Parathyroid adenoma (tissue), 2 donors: ENCODE data around the gene THNSL1.
"Not testable (repeated sequence)": the region's sequence is repeated elsewhere in the genome, so short reads cannot be mapped to it uniquely, and the experiment has no call there.

ENCODE experiments used
- H2AFZ ChIP-seq: fragments of 300-600 bp; sonication (generic); one replicate; pipeline ENCODE4 v1.7.0; 2017; ENCODE audit warnings: antibody characterized with exemption, mild to moderate bottlenecking
- H3K27ac ChIP-seq: fragments of 300-600 bp; sonication (generic); one replicate; pipeline ENCODE4 v1.7.0; 2017
- H3K27me3 ChIP-seq: fragments of 300-600 bp; sonication (generic); one replicate; pipeline ENCODE4 v1.7.0; 2017; ENCODE audit warnings: low read length; ENCODE audit not compliant: control insufficient read depth, insufficient read depth
- H3K36me3 ChIP-seq: fragments of 300-600 bp; sonication (generic); one replicate; pipeline ENCODE4 v1.7.0; 2017; ENCODE audit warnings: low read length; ENCODE audit not compliant: control insufficient read depth, insufficient read depth
- H3K4me1 ChIP-seq: fragments of 300-600 bp; sonication (generic); one replicate; pipeline ENCODE4 v1.7.0; 2017; ENCODE audit warnings: control low read depth
- H3K4me2 ChIP-seq: fragments of 300-600 bp; sonication (generic); one replicate; pipeline ENCODE4 v1.7.0; 2017; ENCODE audit warnings: low read length
- H3K4me3 ChIP-seq: fragments of 300-600 bp; sonication (generic); one replicate; pipeline ENCODE4 v1.7.0; 2017; ENCODE audit warnings: low read depth, low read length
- H3K79me2 ChIP-seq: fragments of 300-600 bp; sonication (generic); one replicate; pipeline ENCODE4 v1.7.0; 2017; ENCODE audit warnings: control low read depth
- H3K9ac ChIP-seq: fragments of 300-600 bp; sonication (generic); one replicate; pipeline ENCODE4 v1.7.0; 2017; ENCODE audit warnings: mild to moderate bottlenecking
- H3K9me3 ChIP-seq: fragments of 300-600 bp; sonication (generic); one replicate; pipeline ENCODE4 v1.7.0; 2017; ENCODE audit warnings: low read length; ENCODE audit not compliant: control insufficient read depth
- TF ChIP-seq, protein P1 (sequence below): fragments of 300-600 bp; sonication (generic); IDR thresholded peaks from one replicate; pipeline ENCODE4 v1.7.0; 2017; ENCODE audit warnings: antibody characterized with exemption, mild to moderate bottlenecking
- donor health status: primary hyperparathyroidism.

Gene THNSL1, protein sequence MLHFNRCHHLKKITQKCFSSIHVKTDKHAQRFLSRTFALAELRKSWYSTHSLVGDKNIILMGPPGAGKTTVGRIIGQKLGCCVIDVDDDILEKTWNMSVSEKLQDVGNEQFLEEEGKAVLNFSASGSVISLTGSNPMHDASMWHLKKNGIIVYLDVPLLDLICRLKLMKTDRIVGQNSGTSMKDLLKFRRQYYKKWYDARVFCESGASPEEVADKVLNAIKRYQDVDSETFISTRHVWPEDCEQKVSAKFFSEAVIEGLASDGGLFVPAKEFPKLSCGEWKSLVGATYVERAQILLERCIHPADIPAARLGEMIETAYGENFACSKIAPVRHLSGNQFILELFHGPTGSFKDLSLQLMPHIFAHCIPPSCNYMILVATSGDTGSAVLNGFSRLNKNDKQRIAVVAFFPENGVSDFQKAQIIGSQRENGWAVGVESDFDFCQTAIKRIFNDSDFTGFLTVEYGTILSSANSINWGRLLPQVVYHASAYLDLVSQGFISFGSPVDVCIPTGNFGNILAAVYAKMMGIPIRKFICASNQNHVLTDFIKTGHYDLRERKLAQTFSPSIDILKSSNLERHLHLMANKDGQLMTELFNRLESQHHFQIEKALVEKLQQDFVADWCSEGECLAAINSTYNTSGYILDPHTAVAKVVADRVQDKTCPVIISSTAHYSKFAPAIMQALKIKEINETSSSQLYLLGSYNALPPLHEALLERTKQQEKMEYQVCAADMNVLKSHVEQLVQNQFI

DNA sequence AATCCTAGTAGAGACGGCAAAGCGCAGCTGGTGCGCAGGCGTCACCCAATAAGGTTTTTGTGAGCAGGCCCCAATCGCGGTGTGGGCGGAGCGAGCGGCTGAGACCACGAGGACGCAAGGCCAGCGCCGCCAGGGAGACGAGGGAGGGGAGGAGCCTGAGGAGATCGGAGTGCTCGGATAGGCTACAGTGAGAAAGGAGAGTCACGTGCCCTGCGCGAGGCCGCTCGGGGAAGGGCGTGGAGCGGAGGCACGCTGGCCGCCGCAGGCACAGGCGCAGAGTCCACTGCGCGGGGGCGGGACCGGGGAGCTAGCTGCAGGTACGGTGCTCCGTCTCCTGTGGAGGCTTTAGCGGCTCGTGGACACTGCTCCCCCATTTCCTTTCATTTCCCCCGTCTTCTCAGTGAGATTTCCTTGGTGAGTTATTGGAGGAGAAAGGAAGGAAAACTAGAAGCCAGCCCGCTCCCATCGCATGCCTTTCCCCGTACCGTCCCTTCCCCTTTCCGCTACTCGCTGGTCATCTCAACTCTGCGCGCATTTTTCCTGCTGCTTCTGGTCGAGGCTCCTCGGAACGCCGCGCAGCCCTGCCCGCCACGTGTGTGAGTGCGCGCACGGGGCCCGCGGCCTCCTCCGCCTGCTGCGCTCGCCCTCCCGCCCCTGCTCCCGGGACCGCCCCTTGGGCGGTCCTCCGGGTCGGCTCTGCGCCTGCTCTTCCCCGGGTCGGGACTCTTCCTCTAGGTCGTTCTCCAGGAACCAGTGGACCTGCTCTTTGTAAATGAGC lies at the start of gene THNSL1:
TSS of gene THNSL1 (plus strand) at position 237 of the 778 bp plus-strand sequence. CDS start 6,612 bp downstream, outside the sequence.
- H3K9me3 ChIP-seq = no peaks in the 10 kb centered on the region
- peak within 1 kb of the TSS; percentile 98 for H3K4me2 ChIP-seq
- no peaks in the 10 kb centered on the region for H3K36me3 ChIP-seq
- TF ChIP-seq, protein P1, sequence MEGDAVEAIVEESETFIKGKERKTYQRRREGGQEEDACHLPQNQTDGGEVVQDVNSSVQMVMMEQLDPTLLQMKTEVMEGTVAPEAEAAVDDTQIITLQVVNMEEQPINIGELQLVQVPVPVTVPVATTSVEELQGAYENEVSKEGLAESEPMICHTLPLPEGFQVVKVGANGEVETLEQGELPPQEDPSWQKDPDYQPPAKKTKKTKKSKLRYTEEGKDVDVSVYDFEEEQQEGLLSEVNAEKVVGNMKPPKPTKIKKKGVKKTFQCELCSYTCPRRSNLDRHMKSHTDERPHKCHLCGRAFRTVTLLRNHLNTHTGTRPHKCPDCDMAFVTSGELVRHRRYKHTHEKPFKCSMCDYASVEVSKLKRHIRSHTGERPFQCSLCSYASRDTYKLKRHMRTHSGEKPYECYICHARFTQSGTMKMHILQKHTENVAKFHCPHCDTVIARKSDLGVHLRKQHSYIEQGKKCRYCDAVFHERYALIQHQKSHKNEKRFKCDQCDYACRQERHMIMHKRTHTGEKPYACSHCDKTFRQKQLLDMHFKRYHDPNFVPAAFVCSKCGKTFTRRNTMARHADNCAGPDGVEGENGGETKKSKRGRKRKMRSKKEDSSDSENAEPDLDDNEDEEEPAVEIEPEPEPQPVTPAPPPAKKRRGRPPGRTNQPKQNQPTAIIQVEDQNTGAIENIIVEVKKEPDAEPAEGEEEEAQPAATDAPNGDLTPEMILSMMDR = no peak
- peak within 1 kb of the TSS; percentile 70 for H2AFZ ChIP-seq
- H3K9ac ChIP-seq = peak within 1 kb of the TSS; percentile 70
- H3K4me3 ChIP-seq = peak within 1 kb of the TSS; percentile 60
- peaks cover 8% of the 10 kb centered on the region for H3K4me1 ChIP-seq
- H3K27me3 ChIP-seq = no peaks in the 10 kb centered on the region
- H3K79me2 ChIP-seq = no peaks in the 10 kb centered on the region
- peak within 1 kb of the TSS; percentile 86 for H3K27ac ChIP-seq

DNA sequence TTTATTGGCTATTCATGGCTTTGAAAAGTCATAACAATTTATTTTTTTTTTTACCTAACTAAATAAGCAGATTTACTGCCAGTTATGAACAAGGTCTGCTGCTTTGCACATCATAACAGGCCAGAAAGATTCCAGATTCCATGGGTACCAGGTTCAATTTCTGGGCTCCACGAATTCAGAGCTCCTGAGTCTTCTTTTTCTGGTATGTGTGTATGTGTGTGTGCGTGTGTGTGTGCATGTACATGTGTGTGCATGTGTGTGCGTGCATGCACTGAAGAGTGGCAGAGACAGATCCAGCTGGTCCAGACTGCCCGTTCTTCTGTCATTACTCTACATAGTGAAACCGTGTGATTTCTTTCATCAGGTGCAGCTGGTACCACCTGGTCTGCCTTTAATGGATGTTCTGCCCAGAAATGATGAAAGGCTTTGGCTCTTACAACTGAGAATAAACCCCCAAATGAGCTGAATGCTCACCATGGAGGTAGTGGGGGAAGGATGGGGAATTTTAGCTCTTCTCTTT lies 49.4 kb upstream of the THNSL1 start:
- Histone ChIP-seq H3K9me3 (no peaks in the 10 kb centered on the region), H3K9ac (no peak overlapping the region), H3K4me1 (no peaks in the 10 kb centered on the region), H3K36me3 (no peaks in the 10 kb centered on the region), H3K27me3 (no peaks in the 10 kb centered on the region), H3K27ac (no peak overlapping the region), H2AFZ (no peak overlapping the region), H3K4me2 (no peak overlapping the region), H3K4me3 (no peak overlapping the region), H3K79me2 (no peaks in the 10 kb centered on the region)
- TF ChIP-seq, protein P1 = no peak

DNA sequence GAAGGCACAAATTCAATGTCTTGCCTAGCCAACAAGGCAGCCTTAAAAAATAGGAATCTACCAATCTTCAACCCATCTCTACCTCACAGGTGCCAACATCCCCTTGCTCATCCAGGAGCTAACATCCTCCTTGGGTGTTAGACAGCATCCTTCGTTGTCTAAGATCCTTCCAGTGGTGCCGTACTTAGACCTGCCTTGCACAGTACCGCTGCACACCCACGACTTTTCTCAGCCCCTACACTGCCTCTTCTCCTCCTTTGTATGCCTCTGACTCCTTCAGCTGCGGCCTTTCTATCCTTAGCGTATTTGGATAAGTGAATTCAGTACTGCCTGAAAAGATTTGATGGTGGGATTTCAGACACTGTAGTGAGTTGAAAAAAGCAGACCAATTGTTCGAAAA lies 48.1 kb upstream of the THNSL1 start:
- TF ChIP-seq, protein P1 = no peak
- H3K79me2 ChIP-seq = no peaks in the 10 kb centered on the region
- H3K9ac ChIP-seq = no peak overlapping the region
- H3K27me3 ChIP-seq = no peaks in the 10 kb centered on the region
- no peaks in the 10 kb centered on the region for H3K36me3 ChIP-seq
- H3K4me3 ChIP-seq = no peak overlapping the region
- H3K9me3 ChIP-seq = no peaks in the 10 kb centered on the region
- no peak overlapping the region for H3K27ac ChIP-seq
- H2AFZ ChIP-seq = no peak overlapping the region
- H3K4me2 ChIP-seq = no peak overlapping the region
- H3K4me1 ChIP-seq = no peaks in the 10 kb centered on the region

DNA sequence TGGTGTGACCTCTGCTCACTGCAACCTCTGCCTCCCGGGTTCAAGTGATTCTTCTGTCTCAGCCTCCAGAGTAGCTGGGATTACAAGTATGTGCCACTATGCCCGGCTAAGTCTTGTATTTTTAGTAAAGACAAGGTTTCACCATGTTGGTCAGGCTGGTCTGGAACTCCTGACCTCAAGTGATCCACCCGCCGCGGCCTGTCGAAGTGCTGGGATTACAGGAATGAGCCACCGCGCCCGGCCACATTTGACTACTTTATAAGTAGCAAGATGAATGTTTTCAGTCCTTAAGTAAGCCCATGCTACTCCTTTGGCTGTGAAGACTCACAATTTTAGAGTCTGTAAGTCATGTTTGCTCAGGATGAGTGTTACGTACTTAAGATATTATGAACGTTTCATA lies 47.5 kb upstream of the THNSL1 start:
- not testable (repeated sequence) for H3K4me3 ChIP-seq, H3K27ac ChIP-seq

More for the DNA sequence above, 47.5 kb upstream of the THNSL1 start:
- not testable (repeated sequence) for H3K4me2 ChIP-seq, H3K79me2 ChIP-seq, H3K4me1 ChIP-seq, H3K9me3 ChIP-seq, H3K9ac ChIP-seq, H2AFZ ChIP-seq, H3K27me3 ChIP-seq, H3K36me3 ChIP-seq
